Ureter (tissue), 1 donor: ENCODE data around the gene ESD. TPM values are rescaled to one million over a fixed set of nuclear protein-coding genes. Genes with fewer than 3 reads are reported as not detected.
"Not testable (repeated sequence)": the region's sequence is repeated elsewhere in the genome, so short reads cannot be mapped to it uniquely, and the experiment has no call there.

Experiments
- DNase-seq: peaks from one replicate; pipeline ENCODE4 v3.0.0-alpha.2; 2020; ENCODE audit warnings: low spot score
- total RNA-seq: library from RNA; stranded (reverse); gene quantifications from one replicate; pipeline ENCODE4 v1.2.4, GENCODE V29; 2023
- donor health status: DM: yes; HTN: yes; CAD: no.

Gene ESD
- total RNA-seq, 1 donor from 2014 or later, result 90.0 TPM

DNA sequence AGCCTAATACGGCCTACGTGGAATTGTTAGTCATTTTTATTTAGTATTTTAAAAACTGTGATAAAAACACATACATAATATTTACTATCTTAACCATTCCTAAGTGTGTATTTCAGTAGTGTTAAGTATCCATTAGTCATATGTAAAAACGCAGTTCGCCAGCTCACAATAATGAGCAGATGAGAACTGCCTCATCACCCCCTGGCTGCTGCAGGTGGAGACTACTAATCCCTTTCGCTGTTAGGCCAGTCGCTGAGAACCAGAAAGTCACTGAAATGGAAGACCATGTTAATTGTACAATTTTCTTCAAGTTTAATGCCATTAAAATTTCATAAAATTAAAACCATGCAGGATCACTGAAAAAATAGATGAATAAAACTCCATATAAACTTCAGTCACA, 1.6 kb downstream of the ESD start:
- DNase-seq, result no peak

DNA sequence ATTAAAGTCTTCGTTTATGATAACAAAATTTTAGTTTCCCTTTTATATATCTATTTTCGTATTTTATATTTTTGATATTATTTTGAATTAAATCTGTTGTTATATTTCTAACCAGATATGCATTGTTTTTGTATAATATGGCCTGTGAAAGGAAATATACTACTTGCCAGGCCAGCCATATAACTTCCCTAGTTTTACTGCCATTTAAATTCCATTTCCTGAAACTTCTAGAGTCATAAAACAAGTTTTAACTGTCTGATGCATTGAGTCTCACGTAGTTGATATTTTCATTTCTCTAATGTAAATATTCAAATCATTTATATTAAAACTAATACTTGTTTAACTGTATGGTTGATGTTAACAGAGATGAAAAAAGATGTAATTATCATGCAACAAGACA, 13.5 kb downstream of the ESD start:
- DNase-seq, result no peak

DNA sequence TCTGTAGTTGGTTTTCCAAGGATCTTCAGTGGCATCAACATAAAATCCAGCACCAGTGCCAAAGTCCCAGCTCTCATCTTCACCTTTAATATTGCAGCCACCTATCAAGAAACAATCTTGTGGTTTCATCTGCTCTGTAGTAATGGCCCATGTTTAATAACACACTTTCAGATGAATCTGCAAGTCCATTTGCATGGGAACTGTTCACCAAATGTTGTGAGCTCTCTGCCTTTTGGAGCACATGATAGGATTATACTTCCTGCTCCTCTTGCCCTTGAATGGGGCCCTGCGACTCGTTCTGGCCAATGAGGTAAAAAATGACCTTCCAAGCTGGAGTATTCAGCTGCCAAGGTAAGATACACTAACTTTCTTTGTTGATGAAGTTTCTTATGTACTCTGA, 14.3 kb downstream of the ESD start:
- DNase-seq, result no peak

DNA sequence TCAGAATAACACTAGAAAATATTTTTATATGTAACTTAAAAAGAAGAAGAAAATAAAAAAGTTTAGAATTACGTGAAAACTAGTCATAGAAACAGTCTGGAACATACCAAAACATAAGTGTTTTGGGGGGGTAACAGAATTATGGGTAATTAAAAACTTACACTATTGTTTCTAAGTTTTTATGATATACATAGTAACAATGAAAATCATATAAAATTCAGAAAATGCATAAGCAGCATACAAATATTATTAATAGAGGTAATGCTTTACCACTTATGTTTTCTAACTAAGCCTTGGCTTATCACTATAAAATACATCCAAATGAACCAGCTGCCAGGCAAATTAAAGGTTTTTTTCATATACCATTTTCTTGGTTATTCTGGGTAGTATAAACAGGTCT, 14.9 kb downstream of the ESD start:
- no peak for DNase-seq

DNA sequence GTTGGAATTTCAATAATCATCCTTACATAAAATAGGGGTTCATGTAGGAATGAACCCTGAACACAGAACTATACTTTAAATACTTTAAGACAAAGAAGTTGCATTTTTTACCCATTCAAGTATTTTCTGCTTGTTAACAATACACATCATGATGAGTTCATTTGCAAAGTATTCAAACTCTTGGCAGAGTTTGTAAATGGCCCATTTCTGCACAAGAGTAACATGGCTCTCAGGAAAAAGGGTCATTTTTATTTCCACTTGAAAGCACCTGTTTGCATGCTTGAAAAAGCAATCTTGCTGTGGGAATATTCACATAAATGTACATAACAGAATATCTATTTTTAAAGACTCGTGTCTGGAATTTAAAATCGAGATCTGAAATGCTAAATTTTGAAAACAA, 18.1 kb downstream of the ESD start:
- no peak for DNase-seq

DNA sequence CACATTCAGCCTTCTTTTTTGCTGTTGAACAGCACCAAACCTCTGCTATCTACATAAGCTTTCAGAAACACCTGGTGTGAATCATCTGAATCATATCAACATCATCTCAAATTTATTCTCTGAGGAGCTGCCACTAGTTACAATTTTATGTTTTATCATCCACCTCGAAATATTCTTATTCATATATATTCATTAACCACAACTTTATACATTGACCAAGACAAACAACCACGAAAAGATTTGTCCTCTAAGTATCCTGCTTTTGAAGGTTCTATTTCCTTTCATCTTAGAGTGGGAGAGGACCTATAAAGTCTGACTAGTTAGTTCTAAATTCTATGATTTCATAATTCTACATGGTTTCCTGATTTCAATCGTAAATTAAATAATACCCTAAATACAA, 18.9 kb downstream of the ESD start:
- DNase-seq, result no peak

DNA sequence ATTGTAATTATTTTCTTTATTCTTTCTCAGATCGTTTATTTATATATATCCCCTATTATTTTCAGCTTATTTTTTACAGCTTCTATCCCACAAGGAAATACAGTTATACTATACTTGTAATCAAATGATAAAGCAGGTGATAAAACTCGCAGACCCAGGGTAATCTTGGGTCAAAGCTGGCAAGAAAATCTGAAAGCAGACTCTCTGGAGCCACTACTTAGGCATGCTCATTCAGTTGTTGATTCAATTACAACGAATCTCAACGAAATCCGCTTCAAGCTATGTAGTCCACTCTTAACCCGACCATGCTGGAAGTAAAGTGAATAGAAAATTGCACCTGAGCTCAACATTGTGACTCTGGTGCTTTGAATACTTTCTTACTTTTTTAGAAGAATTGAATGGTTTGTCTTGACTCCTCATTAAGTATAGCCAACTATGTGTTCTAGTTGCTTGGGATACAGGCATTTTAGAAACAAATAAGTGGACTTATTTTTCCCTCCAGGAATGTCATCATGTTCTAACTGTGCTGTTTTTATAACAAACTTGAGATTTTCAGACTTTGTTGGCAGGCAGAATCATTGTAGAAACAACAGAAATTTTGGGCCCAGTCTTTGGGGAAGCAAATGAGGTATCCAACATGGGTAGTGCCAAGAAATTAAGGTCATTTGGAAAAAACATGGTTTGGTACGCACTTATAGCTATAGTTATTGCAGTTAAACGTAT, 21.4 kb downstream of the ESD start:
- DNase-seq, result no peak

DNA sequence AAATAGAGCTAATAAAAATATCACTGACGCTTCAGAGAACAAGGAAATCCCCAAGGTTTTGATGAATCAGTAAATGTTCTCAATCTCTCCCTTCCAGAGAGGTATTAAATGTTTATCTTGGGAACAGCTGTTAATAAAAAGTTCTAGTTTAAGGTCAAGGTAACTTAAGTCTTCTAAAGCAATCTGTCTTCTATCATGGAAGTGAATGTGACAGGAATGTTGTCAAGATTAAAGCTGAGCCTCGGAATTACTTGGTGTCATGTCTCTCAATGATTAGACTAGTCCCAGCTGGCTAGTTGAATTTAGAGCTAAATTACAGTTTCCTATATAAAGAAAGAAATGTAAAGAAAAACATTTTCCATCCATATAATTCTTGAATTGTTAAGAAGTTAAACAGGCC, 23.4 kb downstream of the ESD start:
- DNase-seq, result no peak

DNA sequence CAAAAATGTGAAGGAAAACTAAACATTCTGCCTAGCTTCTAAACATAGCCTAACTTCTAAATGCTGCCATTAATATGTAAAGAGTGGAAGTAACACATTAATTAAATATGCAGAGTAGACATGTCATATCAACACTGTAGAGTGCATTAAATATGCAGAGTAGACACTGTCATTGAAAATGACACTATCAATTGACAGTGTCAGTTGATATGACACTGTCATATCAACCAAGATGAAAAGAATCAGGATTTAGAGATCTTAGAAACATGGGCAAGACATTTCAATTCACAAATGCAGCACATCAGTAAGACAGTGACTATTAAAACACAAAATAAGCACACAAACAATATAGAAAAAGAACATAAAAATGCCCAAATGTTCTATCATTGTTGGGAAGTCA, 25.3 kb downstream of the ESD start:
- no peak for DNase-seq

DNA sequence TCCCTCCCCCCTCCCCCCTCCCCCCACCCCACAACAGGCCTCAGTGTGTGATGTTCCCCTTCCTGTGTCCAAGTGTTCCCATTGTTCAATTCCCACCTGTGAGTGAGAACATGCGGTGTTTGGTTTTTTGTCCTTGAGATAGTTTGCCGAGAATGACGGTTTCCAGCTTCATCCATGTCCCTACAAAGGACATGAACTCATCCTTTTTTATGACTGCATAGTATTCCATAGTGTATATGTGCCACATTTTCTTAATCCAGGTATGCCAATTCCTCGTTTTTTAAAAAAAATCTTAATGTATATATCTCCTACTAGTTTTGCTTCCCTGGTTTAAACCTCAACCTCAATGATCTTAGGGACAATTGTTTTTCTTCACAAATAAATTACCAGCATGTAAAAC, 27.0 kb downstream of the ESD start:
- DNase-seq, result not testable (repeated sequence)

DNA sequence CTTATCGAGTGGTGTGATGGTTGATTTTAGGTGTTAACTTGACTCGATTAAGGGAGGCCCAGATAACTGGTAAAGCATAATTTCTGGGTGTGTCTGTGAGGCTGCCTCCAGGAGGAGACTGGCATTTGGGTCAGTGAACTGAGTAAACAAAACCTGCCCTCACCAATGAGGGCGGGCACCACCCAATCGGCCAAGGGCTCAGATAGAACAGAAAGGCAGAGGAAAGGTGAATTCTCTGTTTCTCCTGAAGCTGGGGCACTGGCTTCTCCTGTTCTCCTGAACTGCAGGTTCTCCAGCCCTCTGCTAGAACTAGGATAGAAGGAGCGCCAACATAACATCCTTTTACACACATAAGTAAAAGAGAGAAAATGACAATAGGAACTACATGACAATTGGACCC, 35.1 kb downstream of the ESD start:
- DNase-seq, result no peak

DNA sequence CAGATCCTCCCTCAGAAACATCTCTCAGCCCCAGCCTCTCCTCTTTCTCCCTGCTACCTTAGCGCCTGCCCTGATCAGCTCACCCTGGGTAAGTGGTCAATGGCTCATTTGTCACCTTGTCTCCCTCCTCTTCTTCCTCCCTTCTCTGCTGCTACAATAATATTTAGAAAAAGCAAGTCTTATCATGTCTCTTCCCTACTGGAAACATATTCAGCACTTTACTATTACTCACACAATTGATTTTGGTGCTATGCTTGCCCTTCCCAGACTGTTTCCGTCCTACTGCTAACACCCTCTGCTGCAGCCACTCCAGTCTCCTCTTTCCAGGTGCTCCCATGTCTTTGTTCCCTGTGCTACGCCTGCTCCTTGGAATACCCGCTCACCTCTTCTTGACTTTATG, 35.8 kb downstream of the ESD start:
- no peak for DNase-seq

DNA sequence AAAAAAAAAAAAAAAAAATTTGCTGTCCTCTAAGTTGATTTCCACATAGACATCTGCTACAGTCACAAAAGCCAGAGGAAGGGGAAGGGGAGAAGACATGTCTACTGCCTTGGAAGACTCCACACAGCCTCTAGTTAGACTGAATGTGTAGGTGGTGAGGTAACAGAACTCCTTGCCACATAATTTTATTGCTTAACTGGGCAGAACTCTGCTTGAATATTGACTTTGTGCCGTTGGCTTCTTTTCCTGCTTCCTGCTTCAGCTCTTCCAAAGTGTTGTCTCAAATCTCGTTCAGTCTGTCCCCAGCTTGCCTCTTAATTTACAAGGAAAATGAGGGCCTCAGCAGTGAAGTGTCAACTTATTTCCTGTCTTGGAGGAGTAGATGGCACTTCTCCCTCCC, 37.1 kb downstream of the ESD start:
- no peak for DNase-seq

DNA sequence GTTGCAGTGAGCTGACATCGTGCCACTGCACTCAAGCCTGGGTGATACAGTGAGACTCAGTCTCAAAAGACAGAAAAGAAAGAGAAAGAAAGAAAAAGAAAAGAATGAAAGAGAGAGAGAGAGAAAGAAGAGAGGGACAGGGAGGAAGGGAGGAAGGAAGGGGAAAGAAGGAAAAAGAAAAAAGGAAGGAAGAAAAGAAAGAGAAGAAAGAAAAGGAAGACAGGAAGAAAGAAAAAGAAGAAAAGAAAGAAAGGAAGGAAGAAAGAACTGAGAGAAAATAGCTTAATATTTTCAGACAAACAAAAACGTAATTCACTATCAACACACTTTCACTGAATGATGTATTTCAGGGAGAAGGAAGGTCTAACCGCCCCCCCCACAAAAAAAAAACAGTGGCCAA, 39.3 kb downstream of the ESD start:
- DNase-seq, result no peak

DNA sequence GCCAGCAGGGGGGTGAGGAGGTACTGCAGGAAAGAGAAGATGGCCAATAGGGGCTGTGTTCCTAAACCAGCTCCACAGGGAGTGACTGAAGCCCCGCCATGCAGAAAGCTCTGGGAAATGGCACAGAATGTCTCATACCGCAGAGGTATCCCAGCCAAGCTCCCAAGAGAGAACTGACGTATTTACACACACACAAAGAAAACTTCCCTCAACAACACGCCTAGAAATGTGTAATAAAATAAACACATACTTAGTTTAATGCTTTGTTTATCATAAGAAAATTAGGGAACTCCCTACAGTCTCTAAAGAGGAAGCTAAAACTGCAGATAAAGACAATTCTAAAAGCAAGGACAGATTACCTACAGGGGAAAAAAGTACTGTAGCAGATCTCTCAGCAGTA, 40.0 kb downstream of the ESD start:
- no peak for DNase-seq

DNA sequence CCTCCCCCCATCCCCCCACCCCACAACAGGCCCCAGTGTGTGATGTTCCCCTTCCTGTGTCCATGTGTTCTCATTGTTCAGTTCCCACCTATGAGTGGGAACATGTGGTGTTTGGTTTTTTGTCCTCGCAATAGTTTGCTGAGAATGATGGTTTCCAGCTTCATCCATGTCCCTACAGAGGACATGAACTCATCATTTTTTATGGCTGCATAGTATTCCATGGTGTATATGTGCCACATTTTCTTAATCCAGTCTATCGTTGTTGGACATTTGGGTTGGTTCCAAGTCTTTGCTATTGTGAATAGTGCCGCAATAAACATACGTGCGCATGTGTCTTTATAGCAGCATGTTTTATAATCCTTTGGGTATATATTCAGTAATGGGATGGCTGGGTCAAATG, 41.5 kb downstream of the ESD start:
- DNase-seq, result not testable (repeated sequence)

DNA sequence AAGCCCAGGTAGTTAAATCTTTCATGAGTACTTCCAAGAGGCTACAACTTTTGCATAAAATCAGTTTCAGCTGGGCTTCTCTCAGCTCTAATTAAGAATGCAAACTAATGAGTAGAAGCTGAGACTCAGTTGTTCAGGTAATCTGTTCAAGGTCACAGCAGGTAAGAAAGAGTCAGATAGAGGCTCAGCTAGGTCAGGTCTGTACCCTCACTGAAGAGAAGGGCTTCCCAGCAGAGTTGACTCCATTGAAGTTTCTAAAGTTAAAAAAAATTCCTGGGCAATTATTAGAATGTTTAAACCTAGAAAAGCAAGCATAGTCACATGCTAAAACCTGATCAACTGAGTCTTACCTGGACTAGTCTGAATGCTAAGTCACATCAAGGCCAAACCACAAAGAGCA, 42.1 kb downstream of the ESD start:
- no peak for DNase-seq

DNA sequence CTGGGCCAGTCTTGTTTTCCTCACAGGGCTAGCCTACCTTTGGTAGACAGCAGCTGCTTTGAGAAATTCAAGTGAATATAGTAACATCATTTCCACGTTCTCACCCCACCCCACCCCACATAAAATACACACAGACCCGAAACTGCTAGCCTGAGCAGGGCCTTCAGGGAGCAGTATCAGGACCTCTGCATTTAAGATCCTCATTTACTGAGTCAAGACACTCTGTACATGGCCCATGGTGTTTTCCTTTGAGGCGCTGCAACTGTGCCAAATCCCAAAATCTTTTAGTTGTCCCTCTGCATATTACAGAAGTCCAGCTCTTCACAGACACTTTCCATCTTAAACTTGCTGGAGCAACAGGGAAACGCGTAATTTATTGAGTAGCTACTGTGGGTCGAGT, 43.0 kb downstream of the ESD start:
- no peak for DNase-seq

DNA sequence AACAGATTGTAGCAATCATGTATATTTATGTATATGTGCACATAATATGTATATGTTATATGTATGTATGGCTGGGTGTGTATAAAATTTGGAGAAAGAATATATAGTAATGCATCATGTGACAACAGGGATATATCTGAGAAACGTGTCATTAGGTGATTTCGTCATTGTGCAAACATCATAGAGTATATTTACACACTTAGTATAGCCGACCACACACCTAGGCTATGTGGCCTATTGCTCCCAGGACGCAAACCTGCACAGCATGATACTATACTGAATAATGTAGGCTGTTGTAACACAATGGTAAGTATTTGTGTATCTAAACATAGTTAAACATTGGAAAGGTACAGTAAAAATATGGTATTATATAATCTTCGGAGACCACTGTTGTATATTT, 43.8 kb downstream of the ESD start:
- no peak for DNase-seq

DNA sequence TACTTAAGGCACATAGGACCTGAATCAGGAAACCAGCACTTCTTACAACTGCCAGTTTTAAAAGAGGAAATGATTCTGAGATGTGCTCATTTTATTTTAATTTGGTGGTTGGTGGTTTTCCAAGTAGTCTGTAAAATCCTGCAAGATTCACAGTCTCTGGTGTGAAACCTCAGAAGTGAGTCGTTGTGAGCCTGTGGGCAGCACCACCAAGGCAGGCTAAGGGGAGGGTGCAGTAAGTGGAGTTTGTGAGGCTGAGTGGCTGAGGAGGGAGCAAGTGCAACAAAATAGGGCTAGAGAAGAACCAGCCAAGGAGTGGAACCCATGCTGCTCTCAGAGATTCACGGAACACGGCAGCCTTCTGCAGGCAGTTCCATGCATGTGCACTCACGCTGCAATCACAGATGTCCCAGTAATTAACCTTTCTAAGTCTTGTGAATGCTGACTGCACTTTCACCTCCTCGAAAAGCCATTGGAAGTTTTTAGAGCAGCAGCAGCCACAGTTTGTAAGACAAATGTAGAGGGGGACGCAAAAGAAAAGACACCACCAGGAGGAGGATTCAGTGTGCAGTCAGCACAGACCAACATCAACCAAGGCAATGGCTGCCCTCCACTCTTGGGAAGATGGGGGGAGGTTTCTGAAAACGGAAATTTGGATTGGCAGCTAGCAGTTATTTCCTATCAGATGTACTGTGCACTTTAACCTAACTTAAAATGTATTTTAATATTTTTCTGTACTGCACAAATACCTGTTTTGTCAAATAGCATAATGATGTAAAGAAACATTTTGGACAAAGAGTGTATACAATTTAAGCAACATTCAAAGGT, 44.9 kb downstream of the ESD start:
- no peak for DNase-seq

DNA sequence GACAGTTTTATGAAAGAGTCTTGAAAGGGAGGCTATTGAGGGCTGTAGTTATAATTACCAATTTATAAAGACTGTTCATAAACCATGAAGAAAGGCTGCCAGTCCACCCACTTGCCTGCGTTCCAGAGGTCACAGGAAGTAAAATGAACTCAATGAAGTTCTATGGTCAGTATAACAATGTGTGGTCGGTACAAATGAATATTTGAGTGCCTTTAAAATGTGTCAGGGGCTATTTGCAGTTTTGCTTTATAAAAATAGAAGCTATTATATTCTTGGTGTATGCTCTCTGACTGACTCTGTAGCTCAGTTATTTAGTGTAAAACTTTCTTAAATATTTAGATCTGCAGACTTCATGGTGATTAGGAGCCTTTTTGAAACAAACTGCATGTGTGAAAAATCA, 47.0 kb downstream of the ESD start:
- no peak for DNase-seq

DNA sequence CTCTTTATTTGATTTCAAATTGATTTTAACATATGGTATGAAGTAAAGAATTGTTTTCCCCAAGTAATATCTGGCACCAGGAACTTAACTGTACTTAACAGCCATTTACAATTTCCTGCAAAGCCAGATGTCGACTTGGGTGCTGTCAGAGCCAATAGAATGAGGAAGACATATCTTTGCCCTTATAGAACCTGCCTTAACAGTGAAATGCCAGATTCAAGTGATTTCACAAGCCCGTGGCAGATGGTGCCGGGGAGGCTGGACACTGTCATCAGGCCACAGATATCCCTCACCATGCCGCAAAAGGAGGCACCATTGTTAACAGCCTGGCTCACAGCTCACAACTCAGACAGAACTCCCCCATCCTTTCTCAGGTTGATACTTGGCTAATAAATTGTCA, 48.7 kb downstream of the ESD start:
- DNase-seq, result no peak

DNA sequence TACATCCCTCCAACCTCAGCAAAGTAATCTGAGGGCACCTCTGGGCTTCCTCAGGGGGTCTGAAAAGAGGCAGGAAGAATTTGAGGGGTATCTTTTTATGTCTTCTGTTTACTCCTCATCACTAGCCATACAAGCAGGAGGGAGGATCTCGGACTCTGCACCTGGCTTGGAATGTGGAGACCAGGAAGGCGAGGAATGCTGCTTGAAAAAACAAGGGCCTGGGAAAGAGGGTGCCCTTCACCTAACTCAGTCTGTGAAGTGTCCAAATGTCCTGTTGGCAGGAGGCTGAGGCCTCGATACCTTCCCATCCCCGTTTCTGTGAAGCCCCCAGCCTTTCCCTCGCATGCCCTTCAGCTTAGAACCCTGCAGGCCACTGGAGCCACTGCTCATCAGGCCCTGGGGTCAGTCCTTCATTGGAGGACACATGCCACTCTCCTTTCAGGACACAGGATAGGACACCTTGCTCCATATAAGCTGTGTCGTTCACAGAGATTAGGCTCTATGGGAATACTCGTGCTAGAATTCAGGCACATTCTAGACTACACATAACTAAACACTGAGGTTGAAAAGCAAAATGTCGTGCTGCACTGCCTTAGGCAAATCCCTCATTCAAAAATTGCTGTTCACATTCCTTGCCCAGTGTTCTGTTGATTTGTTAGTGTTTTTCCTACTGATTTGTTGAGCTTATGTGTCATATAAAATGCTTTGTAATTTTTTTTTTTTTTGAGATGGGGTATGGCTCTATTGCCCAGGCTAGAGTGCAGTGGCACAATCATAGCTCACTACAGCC, 49.7 kb downstream of the ESD start:
- DNase-seq, result no peak
